SK-N-MC (cell line): ENCODE results near the gene SYT8.
"Not testable (repeated sequence)": the region's sequence is repeated elsewhere in the genome, so short reads cannot be mapped to it uniquely, and the experiment has no call there.

Source experiments
- DNase-seq: peaks from one replicate; pipeline ENCODE4 v3.0.0-alpha.2; 2011; ENCODE audit warnings: low read depth, low spot score
- H3K27ac ChIP-seq: fragments of 200-600 bp; sonication (generic); 2 replicates; pipeline ENCODE4 v1.5.1; 2016; ENCODE audit warnings: mixed run types
- H3K36me3 ChIP-seq: fragments of 200-600 bp; sonication (generic); 2 replicates; pipeline ENCODE4 v1.6.1; 2017; ENCODE audit warnings: antibody characterized with exemption, low read length, mixed read lengths; ENCODE audit not compliant: insufficient read depth
- H3K4me3 ChIP-seq: fragments of 200-600 bp; sonication (generic); 2 replicates; pipeline ENCODE4 v1.5.1; 2016
- H3K9ac ChIP-seq: fragments of 200-600 bp; sonication (generic); 2 replicates; pipeline ENCODE4 v1.8.0; 2017; ENCODE audit warnings: mixed run types, mixed read lengths; ENCODE audit not compliant: insufficient read length
- H3K9me3 ChIP-seq: fragments of 200-600 bp; sonication (generic); 2 replicates; pipeline ENCODE4 v1.6.1; 2017; ENCODE audit warnings: low read depth, mild to moderate bottlenecking, antibody characterized with exemption, low read length, moderate library complexity, mixed read lengths
- EZH2 ChIP-seq: fragments of 200-600 bp; sonication (generic); IDR thresholded peaks from one replicate; pipeline ENCODE4 v1.6.1; 2017; ENCODE audit warnings: antibody characterized with exemption
- FOXP2 ChIP-seq: optimal IDR thresholded peaks from 2 replicates; pipeline ENCODE3; 2011; ENCODE audit warnings: mild to moderate bottlenecking, moderate library complexity; ENCODE audit not compliant: insufficient read depth; ENCODE audit errors: extremely low read length, control extremely low read depth
- POLR2AphosphoS5 ChIP-seq: IDR thresholded peaks from 2 replicates; pipeline ENCODE4 v1.6.1; 2012; ENCODE audit warnings: mild to moderate bottlenecking, low read depth, low read length, borderline replicate concordance

SYT8 gene

GRCh38 chr11:1883346-1884302 is 48.8 kb downstream of the SYT8 start:
- no peak for DNase-seq

GRCh38 chr11:1884303-1884700 is 49.5 kb downstream of the SYT8 start:
- Histone ChIP-seq H3K9ac (no peak overlapping the region), H3K36me3 (no peaks in the 10 kb centered on the region), H3K4me3 (no peak overlapping the region), H3K9me3 (no peaks in the 10 kb centered on the region), H3K27ac (no peak overlapping the region)
- no peak for DNase-seq
- TF ChIP-seq POLR2AphosphoS5 (no peak), FOXP2 (no peak), EZH2 (no peak)

More at GRCh38 chr11:1883346-1884302, 48.8 kb downstream of the SYT8 start:
- Histone ChIP-seq H3K4me3 (no peak overlapping the region), H3K36me3 (no peaks in the 10 kb centered on the region), H3K27ac (no peak overlapping the region), H3K9me3 (no peaks in the 10 kb centered on the region), H3K9ac (no peak overlapping the region)
- TF ChIP-seq EZH2 (no peak), POLR2AphosphoS5 (no peak), FOXP2 (no peak)

GRCh38 chr11:1886551-1886950 is 51.8 kb downstream of the SYT8 start:
- not testable (repeated sequence) for DNase-seq, H3K9ac ChIP-seq, H3K27ac ChIP-seq, H3K4me3 ChIP-seq, H3K36me3 ChIP-seq, H3K9me3 ChIP-seq
